ENCODE results near the gene SIX4. TPM values are rescaled to one million over a fixed set of nuclear protein-coding genes. Genes with fewer than 3 reads are reported as not detected.
A peak's percentile ranks its signal among the peaks of the same experiment; 100 is the strongest.

The SIX4 gene
- total RNA-seq, 1 donor from 2014 or later = 26.2 TPM

GRCh38 chr14:60691383-60692113 is 32.6 kb downstream of the SIX4 start:
- no peak overlapping the region for H3K4me3 Mint-ChIP-seq (ENCODE audit: unreplicated experiment)
- H3K36me3 Mint-ChIP-seq (ENCODE audit: low read depth) = no peaks in the 10 kb centered on the region
- H3K9me3 Mint-ChIP-seq (ENCODE audit: low read depth) = no peaks in the 10 kb centered on the region
- H3K27ac Mint-ChIP-seq (ENCODE audit: unreplicated experiment) = no peak overlapping the region
- no peaks in the 10 kb centered on the region for H3K4me1 Mint-ChIP-seq (ENCODE audit: low read depth)
- DNase-seq (ENCODE audit: low spot score) = no peak
- no peaks in the 10 kb centered on the region for H3K27me3 Mint-ChIP-seq (ENCODE audit: low read depth)
- no peak for TF ChIP-seq CTCF (IDR thresholded peaks at IDR 0.05)

GRCh38 chr14:60686865-60687264 is 37.3 kb downstream of the SIX4 start:
- no peak overlapping the region for H3K4me3 Mint-ChIP-seq (ENCODE audit: unreplicated experiment)
- H3K4me1 Mint-ChIP-seq (ENCODE audit: low read depth) = peaks cover 4% of the 10 kb centered on the region
- no peak for TF ChIP-seq CTCF (IDR thresholded peaks at IDR 0.05)
- no peak for DNase-seq (ENCODE audit: low spot score)
- no peaks in the 10 kb centered on the region for H3K27me3 Mint-ChIP-seq (ENCODE audit: low read depth)
- no peak overlapping the region for H3K27ac Mint-ChIP-seq (ENCODE audit: unreplicated experiment)
- no peaks in the 10 kb centered on the region for H3K36me3 Mint-ChIP-seq (ENCODE audit: low read depth)
- peaks cover 5% of the 10 kb centered on the region for H3K9me3 Mint-ChIP-seq (ENCODE audit: low read depth)

- Mint-ChIP-seq H3K36me3 (ENCODE audit: low read depth) (no peaks in the 10 kb centered on the region), H3K9me3 (ENCODE audit: low read depth) (peaks cover 5% of the 10 kb centered on the region), H3K27ac (ENCODE audit: unreplicated experiment) (peak overlapping the region; percentile 45), H3K27me3 (ENCODE audit: low read depth) (no peaks in the 10 kb centered on the region), H3K4me1 (ENCODE audit: low read depth) (peaks cover 4% of the 10 kb centered on the region), H3K4me3 (ENCODE audit: unreplicated experiment) (no peak overlapping the region)
- no peak for TF ChIP-seq CTCF (IDR thresholded peaks at IDR 0.05)
- DNase-seq (ENCODE audit: low spot score) = no peak
Observed at GRCh38 chr14:60684203-60684602, 39.9 kb downstream of the SIX4 start.

GRCh38 chr14:60681271-60681670 is 42.9 kb downstream of the SIX4 start:
- peaks cover 5% of the 10 kb centered on the region for H3K9me3 Mint-ChIP-seq (ENCODE audit: low read depth)
- no peaks in the 10 kb centered on the region for H3K27me3 Mint-ChIP-seq (ENCODE audit: low read depth)

GRCh38 chr14:60680511-60680910 is 43.6 kb downstream of the SIX4 start:
- H3K4me1 Mint-ChIP-seq (ENCODE audit: low read depth) = peaks cover 4% of the 10 kb centered on the region
- no peak for DNase-seq (ENCODE audit: low spot score)
- no peaks in the 10 kb centered on the region for H3K36me3 Mint-ChIP-seq (ENCODE audit: low read depth)
- no peaks in the 10 kb centered on the region for H3K27me3 Mint-ChIP-seq (ENCODE audit: low read depth)
- H3K4me3 Mint-ChIP-seq (ENCODE audit: unreplicated experiment) = no peak overlapping the region
- no peak for TF ChIP-seq CTCF (IDR thresholded peaks at IDR 0.05)
- no peak overlapping the region for H3K27ac Mint-ChIP-seq (ENCODE audit: unreplicated experiment)
- peaks cover 5% of the 10 kb centered on the region for H3K9me3 Mint-ChIP-seq (ENCODE audit: low read depth)

More at GRCh38 chr14:60681271-60681670, 42.9 kb downstream of the SIX4 start:
- no peaks in the 10 kb centered on the region for H3K36me3 Mint-ChIP-seq (ENCODE audit: low read depth)
- peaks cover 4% of the 10 kb centered on the region for H3K4me1 Mint-ChIP-seq (ENCODE audit: low read depth)
- H3K4me3 Mint-ChIP-seq (ENCODE audit: unreplicated experiment) = no peak overlapping the region
- no peak for TF ChIP-seq CTCF (IDR thresholded peaks at IDR 0.05)
- H3K27ac Mint-ChIP-seq (ENCODE audit: unreplicated experiment) = no peak overlapping the region
- no peak for DNase-seq (ENCODE audit: low spot score)

All from chondrocyte (in vitro differentiated cells).